Calu3 (cell line): ENCODE data around the gene ZNF428. TPM values are rescaled to one million over a fixed set of nuclear protein-coding genes. Genes with fewer than 3 reads are reported as not detected.
"Not testable (repeated sequence)": the region's sequence is repeated elsewhere in the genome, so short reads cannot be mapped to it uniquely, and the experiment has no call there.

Experiments used
- BruUV-seq: library from RNA; stranded (reverse); fragments of 400-500 nt; replicated peaks from 2 replicates; lab custom pipeline; 2021; lab: Mats Ljungman, UMichigan
- CTCF ChIA-PET: fragments of 300-600 bp; sonication (Branson Sonifier 250); formaldehyde crosslinking; loops from one replicate; lab custom pipeline; 2022; ENCODE audit warnings: antibody characterized with exemption; lab: Charles Lee
- DNase-seq: peaks from one replicate; pipeline ENCODE4 v3.0.0; 2022
- H3K27ac Mint-ChIP-seq: one replicate; pipeline ENCODE4 v1.8.0; 2022; ENCODE audit warnings: mixed read lengths; ENCODE audit not compliant: unreplicated experiment
- H3K27me3 Mint-ChIP-seq: one replicate; pipeline ENCODE4 v1.8.0; 2022; ENCODE audit warnings: mixed read lengths; ENCODE audit not compliant: unreplicated experiment
- H3K36me3 Mint-ChIP-seq: one replicate; pipeline ENCODE4 v1.8.0; 2022; ENCODE audit warnings: mild to moderate bottlenecking, moderate library complexity, mixed read lengths; ENCODE audit not compliant: insufficient read depth, unreplicated experiment
- H3K4me1 Mint-ChIP-seq: one replicate; pipeline ENCODE4 v1.8.0; 2022; ENCODE audit warnings: mild to moderate bottlenecking, low read depth, mixed read lengths; ENCODE audit not compliant: unreplicated experiment
- H3K4me3 Mint-ChIP-seq: one replicate; pipeline ENCODE4 v1.8.0; 2022; ENCODE audit warnings: mild to moderate bottlenecking, low read depth, moderate library complexity, mixed read lengths; ENCODE audit not compliant: unreplicated experiment
- H3K9me3 Mint-ChIP-seq: one replicate; pipeline ENCODE4 v1.8.0; 2022; ENCODE audit warnings: low read depth, mixed read lengths; ENCODE audit not compliant: unreplicated experiment
- CTCF ChIP-seq: fragments of 200-600 bp; IDR thresholded peaks from one replicate; pipeline ENCODE4 v1.8.0; 2022; ENCODE audit warnings: antibody characterized with exemption; ENCODE audit not compliant: unreplicated experiment
- intact Hi-C: fragments of 100-400 bp; cut with micrococcal nuclease; formaldehyde crosslinking; loops from one replicate; pipeline ENCODE4 v1.10.0; 2022; ENCODE audit not compliant: unreplicated experiment
- total RNA-seq: library from RNA; stranded (reverse); gene quantifications from 2 replicates; pipeline ENCODE4 v1.2.3, GENCODE V29; 2022

Gene ZNF428
- total RNA-seq, 1 experiment from 2014 or later: 32.8 TPM

GRCh38 chr19:43589277-43589676, 30.2 kb downstream of the ZNF428 start:
- no TSS peak for BruUV-seq
- H3K27me3 Mint-ChIP-seq: no peaks in the 10 kb centered on the region
- peaks cover 17% of the 10 kb centered on the region for H3K4me1 Mint-ChIP-seq
- H3K9me3 Mint-ChIP-seq: no peaks in the 10 kb centered on the region
- H3K36me3 Mint-ChIP-seq: peaks cover 35% of the 10 kb centered on the region
- CTCF ChIA-PET: interaction anchor here (0.6 kb wide), 1 partner anchor 31 kb away, joined by 4 read pairs; no protein-coding TSS in a partner anchor
- no peak overlapping the region for H3K4me3 Mint-ChIP-seq
- no peak for DNase-seq
- intact Hi-C loops: no loop called here
- no peak for TF ChIP-seq CTCF
- H3K27ac Mint-ChIP-seq: no peak overlapping the region

GRCh38 chr19:43587029-43587428, 32.4 kb downstream of the ZNF428 start:
- H3K27ac Mint-ChIP-seq, BruUV-seq, H3K27me3 Mint-ChIP-seq, H3K4me3 Mint-ChIP-seq, CTCF ChIA-PET, H3K9me3 Mint-ChIP-seq, DNase-seq, intact Hi-C loops: not testable (repeated sequence)
- Mint-ChIP-seq H3K36me3 (peaks cover 21% of the 10 kb centered on the region), H3K4me1 (peaks cover 10% of the 10 kb centered on the region)

- no peaks in the 10 kb centered on the region for H3K9me3 Mint-ChIP-seq
- TF ChIP-seq CTCF: no peak
- peaks cover 10% of the 10 kb centered on the region for H3K4me1 Mint-ChIP-seq
- CTCF ChIA-PET: no interaction called here
- H3K36me3 Mint-ChIP-seq: peaks cover 17% of the 10 kb centered on the region
- no peak overlapping the region for H3K4me3 Mint-ChIP-seq
- no TSS peak for BruUV-seq
- intact Hi-C loops: no loop called here
- H3K27me3 Mint-ChIP-seq: no peaks in the 10 kb centered on the region
- no peak overlapping the region for H3K27ac Mint-ChIP-seq
- no peak for DNase-seq
These were observed 33.1 kb downstream of the ZNF428 start for GRCh38 chr19:43586346-43586745.

GRCh38 chr19:43584484-43584883, 34.9 kb downstream of the ZNF428 start:
- BruUV-seq: no TSS peak
- H3K27me3 Mint-ChIP-seq: no peaks in the 10 kb centered on the region
- CTCF ChIA-PET: interaction anchor here (0.5 to 0.9 kb wide), 3 partner anchors 11 to 884 kb away, joined by 3 to 5 read pairs (median 4); partner anchors contain the start of gene IRGQ
- no peak for TF ChIP-seq CTCF
- H3K36me3 Mint-ChIP-seq: peaks cover 7% of the 10 kb centered on the region
- DNase-seq: no peak
- H3K4me1 Mint-ChIP-seq: peaks cover 10% of the 10 kb centered on the region
- H3K4me3 Mint-ChIP-seq: no peak overlapping the region
- H3K27ac Mint-ChIP-seq: no peak overlapping the region
- no peaks in the 10 kb centered on the region for H3K9me3 Mint-ChIP-seq
- intact Hi-C loops: no loop called here

- H3K27ac Mint-ChIP-seq: no peak overlapping the region
- intact Hi-C loops: no loop called here
- no peak overlapping the region for H3K4me3 Mint-ChIP-seq
- no TSS peak for BruUV-seq
- TF ChIP-seq CTCF: no peak
- no peak for DNase-seq
- no peaks in the 10 kb centered on the region for H3K36me3 Mint-ChIP-seq
- peaks cover 14% of the 10 kb centered on the region for H3K27me3 Mint-ChIP-seq
- H3K9me3 Mint-ChIP-seq: no peaks in the 10 kb centered on the region
- H3K4me1 Mint-ChIP-seq: peaks cover 10% of the 10 kb centered on the region
- CTCF ChIA-PET: interaction anchor here (0.6 kb wide), 1 partner anchor 313 kb away, joined by 3 read pairs; the partner anchor contains the start of gene PSG9
These were observed 36.9 kb downstream of the ZNF428 start for GRCh38 chr19:43582495-43582894.
